Lower leg skin (tissue), 3 donors: ENCODE data around the gene SOX1.

Source experiments
- POLR2A ChIP-seq, 2 donors: fragments of 450-650 bp; IDR thresholded peaks; one replicate each; pipeline ENCODE4 v1.6.1; 2016 to 2017; ENCODE audit warnings: antibody characterized with exemption in 2 of 2, mild to moderate bottlenecking in 1 of 2, moderate library complexity in 1 of 2
- TF ChIP-seq, protein P1 (sequence below), 3 donors: fragments of 450-650 bp; IDR thresholded peaks; one replicate each; pipeline ENCODE4 v1.5.1; 2016; ENCODE audit warnings: antibody characterized with exemption in 3 of 3, mild to moderate bottlenecking in 3 of 3, moderate library complexity in 2 of 3

GRCh38 chr13:112103961-112104880 is 37.3 kb downstream of the SOX1 start:
- TF ChIP-seq, protein P1, sequence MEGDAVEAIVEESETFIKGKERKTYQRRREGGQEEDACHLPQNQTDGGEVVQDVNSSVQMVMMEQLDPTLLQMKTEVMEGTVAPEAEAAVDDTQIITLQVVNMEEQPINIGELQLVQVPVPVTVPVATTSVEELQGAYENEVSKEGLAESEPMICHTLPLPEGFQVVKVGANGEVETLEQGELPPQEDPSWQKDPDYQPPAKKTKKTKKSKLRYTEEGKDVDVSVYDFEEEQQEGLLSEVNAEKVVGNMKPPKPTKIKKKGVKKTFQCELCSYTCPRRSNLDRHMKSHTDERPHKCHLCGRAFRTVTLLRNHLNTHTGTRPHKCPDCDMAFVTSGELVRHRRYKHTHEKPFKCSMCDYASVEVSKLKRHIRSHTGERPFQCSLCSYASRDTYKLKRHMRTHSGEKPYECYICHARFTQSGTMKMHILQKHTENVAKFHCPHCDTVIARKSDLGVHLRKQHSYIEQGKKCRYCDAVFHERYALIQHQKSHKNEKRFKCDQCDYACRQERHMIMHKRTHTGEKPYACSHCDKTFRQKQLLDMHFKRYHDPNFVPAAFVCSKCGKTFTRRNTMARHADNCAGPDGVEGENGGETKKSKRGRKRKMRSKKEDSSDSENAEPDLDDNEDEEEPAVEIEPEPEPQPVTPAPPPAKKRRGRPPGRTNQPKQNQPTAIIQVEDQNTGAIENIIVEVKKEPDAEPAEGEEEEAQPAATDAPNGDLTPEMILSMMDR (IDR thresholded peaks at IDR 0.05): no peak
- no peak for TF ChIP-seq POLR2A (IDR thresholded peaks at IDR 0.05)
